Ascending aorta (tissue), 2 donors: ENCODE measurements around the gene DAAM2. TPM values are rescaled to one million over a fixed set of nuclear protein-coding genes. Genes with fewer than 3 reads are reported as not detected.

Experiments used
- DNase-seq, 2 donors: peaks; one replicate each; pipeline ENCODE4 v3.0.0-alpha.2; 2019; ENCODE audit warnings: low spot score in 2 of 2
- H3K27ac ChIP-seq, 2 donors: fragments of 200-600 bp; sonication (generic); one replicate each; pipeline ENCODE4 v1.5.1; 2016 to 2017; ENCODE audit warnings: mild to moderate bottlenecking in 1 of 2
- H3K27me3 ChIP-seq: fragments of 200-600 bp; sonication (generic); one replicate; pipeline ENCODE4 v1.5.1; 2017
- H3K36me3 ChIP-seq, 2 donors: fragments of 200-600 bp; sonication (generic); one replicate each; pipeline ENCODE4 v1.5.1; 2016
- H3K4me1 ChIP-seq, 2 donors: fragments of 200-600 bp; sonication (generic); one replicate each; pipeline ENCODE4 v1.5.1; 2016 to 2017; ENCODE audit warnings: mild to moderate bottlenecking in 1 of 2
- H3K4me3 ChIP-seq, 2 donors: fragments of 200-600 bp; sonication (generic); one replicate each; pipeline ENCODE4 v1.5.1; 2016 to 2017; ENCODE audit warnings: mild to moderate bottlenecking in 1 of 2
- H3K9me3 ChIP-seq, 2 donors: fragments of 200-600 bp; sonication (generic); one replicate each; pipeline ENCODE4 v1.5.1; 2016
- intact Hi-C: fragments of 100-400 bp; cut with DNase I; formaldehyde crosslinking; loops from one replicate; pipeline ENCODE4 v1.15.1; 2023
- total RNA-seq: library from RNA; depleted of rRNA; stranded (reverse); fragments of >200 nt; gene quantifications from one replicate; pipeline ENCODE4 v1.1.0, GENCODE V29; 2016
- TF ChIP-seq, protein P1 (sequence below), 3 experiments: fragments of 200-600 bp in 2 of 3; fragments of 450-650 bp in 1 of 3; sonication (generic) in 2 of 3; IDR thresholded peaks; one replicate each; pipeline ENCODE4 v1.5.1; 2016 to 2019; ENCODE audit warnings: antibody characterized with exemption in 3 of 3, mild to moderate bottlenecking in 1 of 3, moderate library complexity in 1 of 3

The DAAM2 gene
- total RNA-seq, 1 donor from 2014 or later, result 44.0 TPM

DNA sequence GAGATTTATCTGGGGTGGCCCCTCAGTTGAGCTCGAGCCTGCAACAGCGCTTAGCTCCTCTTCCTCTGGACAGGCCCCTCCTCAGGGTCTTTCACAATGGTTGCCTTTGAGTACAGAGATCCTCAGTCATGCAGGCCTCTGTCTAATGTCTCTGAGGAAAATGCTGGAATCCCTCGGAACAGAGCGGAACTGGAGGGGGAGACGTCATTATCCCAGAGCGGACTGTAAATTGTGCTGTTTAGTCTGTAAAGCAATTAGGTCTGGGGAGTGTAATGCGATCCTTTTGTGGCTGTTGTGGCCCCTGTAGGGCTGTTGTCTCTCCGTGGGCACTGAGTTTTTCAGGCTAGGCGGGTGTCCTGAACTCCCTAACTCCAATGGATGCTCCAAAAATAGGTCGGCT is 15.0 kb upstream of the DAAM2 start:
- Histone ChIP-seq H3K4me3 (no peak overlapping the region), H3K9me3 (no peaks in the 10 kb centered on the region), H3K4me1 (peaks cover 7 to 23% of the 10 kb centered on the region in 2 donors), H3K36me3 (no peaks in the 10 kb centered on the region), H3K27ac (peak overlapping the region; percentile 36 to 52), H3K27me3 (no peaks in the 10 kb centered on the region)
- TF ChIP-seq, protein P1, sequence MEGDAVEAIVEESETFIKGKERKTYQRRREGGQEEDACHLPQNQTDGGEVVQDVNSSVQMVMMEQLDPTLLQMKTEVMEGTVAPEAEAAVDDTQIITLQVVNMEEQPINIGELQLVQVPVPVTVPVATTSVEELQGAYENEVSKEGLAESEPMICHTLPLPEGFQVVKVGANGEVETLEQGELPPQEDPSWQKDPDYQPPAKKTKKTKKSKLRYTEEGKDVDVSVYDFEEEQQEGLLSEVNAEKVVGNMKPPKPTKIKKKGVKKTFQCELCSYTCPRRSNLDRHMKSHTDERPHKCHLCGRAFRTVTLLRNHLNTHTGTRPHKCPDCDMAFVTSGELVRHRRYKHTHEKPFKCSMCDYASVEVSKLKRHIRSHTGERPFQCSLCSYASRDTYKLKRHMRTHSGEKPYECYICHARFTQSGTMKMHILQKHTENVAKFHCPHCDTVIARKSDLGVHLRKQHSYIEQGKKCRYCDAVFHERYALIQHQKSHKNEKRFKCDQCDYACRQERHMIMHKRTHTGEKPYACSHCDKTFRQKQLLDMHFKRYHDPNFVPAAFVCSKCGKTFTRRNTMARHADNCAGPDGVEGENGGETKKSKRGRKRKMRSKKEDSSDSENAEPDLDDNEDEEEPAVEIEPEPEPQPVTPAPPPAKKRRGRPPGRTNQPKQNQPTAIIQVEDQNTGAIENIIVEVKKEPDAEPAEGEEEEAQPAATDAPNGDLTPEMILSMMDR (IDR thresholded peaks at IDR 0.05), result no peak
- DNase-seq, result no peak
- intact Hi-C loops, result no loop called here

- TF ChIP-seq, protein P1 (IDR thresholded peaks at IDR 0.05), result no peak
Observed at GRCh38 chr6:39777661-39778060, 14.5 kb upstream of the DAAM2 start.

GRCh38 chr6:39778581-39779255 is 13.5 kb upstream of the DAAM2 start:
- no peaks in the 10 kb centered on the region for H3K27me3 ChIP-seq
- H3K4me3 ChIP-seq, result no peak overlapping the region
- peak overlapping the region; percentile 31 to 36 for H3K27ac ChIP-seq
- intact Hi-C loops, result no loop called here
- no peaks in the 10 kb centered on the region for H3K36me3 ChIP-seq
- H3K9me3 ChIP-seq, result peaks cover 0 to 9% of the 10 kb centered on the region in 2 donors
- TF ChIP-seq, protein P1 (IDR thresholded peaks at IDR 0.05), result no peak
- H3K4me1 ChIP-seq, result peaks cover 7 to 17% of the 10 kb centered on the region in 2 donors
- no peak for DNase-seq

More at GRCh38 chr6:39777661-39778060, 14.5 kb upstream of the DAAM2 start:
- intact Hi-C loops, result no loop called here
- Histone ChIP-seq H3K36me3 (no peaks in the 10 kb centered on the region), H3K9me3 (no peaks in the 10 kb centered on the region), H3K27me3 (no peaks in the 10 kb centered on the region), H3K4me1 (peaks cover 7 to 20% of the 10 kb centered on the region in 2 donors), H3K27ac (peak overlapping the region; percentile 36 to 52), H3K4me3 (no peak overlapping the region)
- DNase-seq, result no peak

- H3K4me1 ChIP-seq, result peaks cover 0 to 5% of the 10 kb centered on the region in 2 donors
- no peak overlapping the region for H3K27ac ChIP-seq
- H3K36me3 ChIP-seq, result no peaks in the 10 kb centered on the region
- H3K4me3 ChIP-seq, result no peak overlapping the region
- peaks cover 0 to 11% of the 10 kb centered on the region in 2 donors for H3K9me3 ChIP-seq
- intact Hi-C loops, result no loop called here
- TF ChIP-seq, protein P1 (IDR thresholded peaks at IDR 0.05), result no peak
- no peak for DNase-seq
- no peaks in the 10 kb centered on the region for H3K27me3 ChIP-seq
Observed at GRCh38 chr6:39785281-39785680, 6.9 kb upstream of the DAAM2 start.

- Histone ChIP-seq H3K4me1 (peaks cover 0 to 13% of the 10 kb centered on the region in 2 donors), H3K27me3 (no peaks in the 10 kb centered on the region), H3K36me3 (no peaks in the 10 kb centered on the region), H3K9me3 (peaks cover 0 to 11% of the 10 kb centered on the region in 2 donors), H3K27ac (no peak overlapping the region), H3K4me3 (no peak overlapping the region)
- intact Hi-C loops, result no loop called here
- TF ChIP-seq, protein P1 (IDR thresholded peaks at IDR 0.05), result no peak
- DNase-seq, result no peak
Observed at GRCh38 chr6:39786649-39787048, 5.5 kb upstream of the DAAM2 start.
